OCI-LY1 (cell line): ENCODE data around the gene PAK3.

ENCODE experiments used
- EZH2 ChIP-seq: fragments of 200-600 bp; sonication (generic), shearing (Covaris generic); IDR thresholded peaks from 2 replicates; pipeline ENCODE4 v1.8.0; 2017; ENCODE audit warnings: borderline replicate concordance, mixed run types, mild to moderate bottlenecking, antibody characterized with exemption, low read length, moderate library complexity, mixed read lengths
- TF ChIP-seq, protein P1 (sequence below): fragments of 200-600 bp; sonication (generic), shearing (Covaris generic); IDR thresholded peaks from 2 replicates; pipeline ENCODE4 v1.5.1; 2017; ENCODE audit warnings: mild to moderate bottlenecking, antibody characterized with exemption, low read length, moderate library complexity, mixed read lengths

GRCh38 chrX:111244235-111244750 is 148.3 kb downstream of the PAK3 start:
- TF ChIP-seq, protein P1, sequence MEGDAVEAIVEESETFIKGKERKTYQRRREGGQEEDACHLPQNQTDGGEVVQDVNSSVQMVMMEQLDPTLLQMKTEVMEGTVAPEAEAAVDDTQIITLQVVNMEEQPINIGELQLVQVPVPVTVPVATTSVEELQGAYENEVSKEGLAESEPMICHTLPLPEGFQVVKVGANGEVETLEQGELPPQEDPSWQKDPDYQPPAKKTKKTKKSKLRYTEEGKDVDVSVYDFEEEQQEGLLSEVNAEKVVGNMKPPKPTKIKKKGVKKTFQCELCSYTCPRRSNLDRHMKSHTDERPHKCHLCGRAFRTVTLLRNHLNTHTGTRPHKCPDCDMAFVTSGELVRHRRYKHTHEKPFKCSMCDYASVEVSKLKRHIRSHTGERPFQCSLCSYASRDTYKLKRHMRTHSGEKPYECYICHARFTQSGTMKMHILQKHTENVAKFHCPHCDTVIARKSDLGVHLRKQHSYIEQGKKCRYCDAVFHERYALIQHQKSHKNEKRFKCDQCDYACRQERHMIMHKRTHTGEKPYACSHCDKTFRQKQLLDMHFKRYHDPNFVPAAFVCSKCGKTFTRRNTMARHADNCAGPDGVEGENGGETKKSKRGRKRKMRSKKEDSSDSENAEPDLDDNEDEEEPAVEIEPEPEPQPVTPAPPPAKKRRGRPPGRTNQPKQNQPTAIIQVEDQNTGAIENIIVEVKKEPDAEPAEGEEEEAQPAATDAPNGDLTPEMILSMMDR, result peak; percentile 38; the same call in 1 of the 2 replicates
- TF ChIP-seq EZH2, result no peak
